Neural cell (in vitro differentiated cells): ENCODE data around the gene BTBD16. TPM values are rescaled to one million over a fixed set of nuclear protein-coding genes. Genes with fewer than 3 reads are reported as not detected.

ENCODE experiments used
- H2AFZ ChIP-seq: fragments of 200-600, 300-800 bp; sonication (generic), shearing (Covaris generic); 2 replicates; pipeline ENCODE4 v1.6.0; 2014; ENCODE audit warnings: low read depth, mild to moderate bottlenecking, antibody characterized with exemption, low read length, moderate library complexity
- H3F3A ChIP-seq: fragments of 200-600 bp; shearing (Covaris generic); 2 replicates; pipeline ENCODE4 v1.6.1; 2016; ENCODE audit warnings: mild to moderate bottlenecking, moderate library complexity, mixed read lengths, antibody characterized with exemption, low read length; ENCODE audit not compliant: insufficient read depth, poor library complexity, severe bottlenecking
- H3K27ac ChIP-seq: fragments of 200-600, 300-800 bp; sonication (generic), shearing (Covaris generic); 2 replicates; pipeline ENCODE4 v1.5.1; 2014; ENCODE audit warnings: mild to moderate bottlenecking, low read length, moderate library complexity
- H3K27me3 ChIP-seq: fragments of 300-800, 200-600 bp; sonication (generic), shearing (Covaris generic); 2 replicates; pipeline ENCODE4 v1.6.0; 2014; ENCODE audit warnings: mild to moderate bottlenecking, low read depth, low read length, moderate library complexity; ENCODE audit not compliant: insufficient read depth
- H3K36me3 ChIP-seq: fragments of 300-800, 200-600 bp; sonication (generic), shearing (Covaris generic); 2 replicates; pipeline ENCODE4 v1.5.1; 2014; ENCODE audit warnings: mild to moderate bottlenecking, antibody characterized with exemption, low read length, moderate library complexity; ENCODE audit not compliant: insufficient read depth
- H3K4me2 ChIP-seq: fragments of 300-800, 200-600 bp; sonication (generic), shearing (Covaris generic); 2 replicates; pipeline ENCODE4 v1.6.0; 2014; ENCODE audit warnings: mild to moderate bottlenecking, low read length
- H3K4me3 ChIP-seq: fragments of 300-800, 200-600 bp; sonication (generic), shearing (Covaris generic); 2 replicates; pipeline ENCODE4 v1.5.1; 2014; ENCODE audit warnings: mild to moderate bottlenecking, low read length, moderate library complexity
- H3K79me2 ChIP-seq: fragments of 200-600 bp; shearing (Covaris generic); replicated peaks from 2 replicates; pipeline ENCODE4 v1.6.0; 2014; ENCODE audit warnings: mild to moderate bottlenecking, low read length, moderate library complexity; ENCODE audit not compliant: insufficient read depth
- H3K9ac ChIP-seq: fragments of 300-800, 200-600 bp; sonication (generic), shearing (Covaris generic); 2 replicates; pipeline ENCODE4 v1.6.1; 2016; ENCODE audit warnings: mild to moderate bottlenecking, low read length, mixed read lengths
- H3K9me2 ChIP-seq: fragments of 200-600 bp; shearing (Covaris generic); 2 replicates; pipeline ENCODE4 v1.6.1; 2016; ENCODE audit warnings: mild to moderate bottlenecking, low read length, mixed read lengths; ENCODE audit not compliant: insufficient read depth
- H3K9me3 ChIP-seq: fragments of 200-600, 300-800 bp; sonication (generic), shearing (Covaris generic); 2 replicates; pipeline ENCODE4 v1.6.1; 2016; ENCODE audit warnings: mild to moderate bottlenecking, mixed run types, low read length, moderate library complexity, mixed read lengths
- H4K20me1 ChIP-seq: fragments of 200-600 bp; shearing (Covaris generic); 2 replicates; pipeline ENCODE4 v1.6.1; 2016; ENCODE audit warnings: mild to moderate bottlenecking, mixed run types; ENCODE audit not compliant: insufficient read depth
- EP300 ChIP-seq: fragments of 450-650 bp; conservative IDR thresholded peaks from 2 replicates; pipeline ENCODE4 v1.6.1; 2014; ENCODE audit warnings: antibody characterized with exemption, mild to moderate bottlenecking, moderate library complexity; ENCODE audit not compliant: poor library complexity, severe bottlenecking
- POLR2AphosphoS5 ChIP-seq: IDR thresholded peaks from 2 replicates; pipeline ENCODE4 v1.6.1; 2012
- RAD21 ChIP-seq: fragments of 450-650 bp; conservative IDR thresholded peaks from 2 replicates; pipeline ENCODE4 v1.6.1; 2014; ENCODE audit warnings: antibody characterized with exemption, mild to moderate bottlenecking, moderate library complexity
- SMC3 ChIP-seq: fragments of 450-650 bp; conservative IDR thresholded peaks from 2 replicates; pipeline ENCODE4 v1.6.1; 2014; ENCODE audit warnings: antibody characterized with exemption, mild to moderate bottlenecking, moderate library complexity; ENCODE audit not compliant: poor library complexity
- TAF1 ChIP-seq: IDR thresholded peaks from 2 replicates; pipeline ENCODE4 v1.6.1; 2012; ENCODE audit warnings: low read depth
- polyA plus RNA-seq: library from polyadenylated mRNA; depleted of rRNA; stranded (reverse); fragments of >200 nt; gene quantifications from 2 replicates; pipeline ENCODE4 v1.2.3, GENCODE V29; 2014
- TF ChIP-seq, protein P1 (sequence below): IDR thresholded peaks from 2 replicates; pipeline ENCODE4 v1.6.1; 2012; ENCODE audit warnings: borderline replicate concordance
- TF ChIP-seq, protein P2 (sequence below): fragments of 450-650 bp; IDR thresholded peaks from 2 replicates; pipeline ENCODE4 v1.5.1; 2014; ENCODE audit warnings: antibody characterized with exemption, mild to moderate bottlenecking, moderate library complexity; ENCODE audit not compliant: poor library complexity, severe bottlenecking

Gene BTBD16
- polyA plus RNA-seq, 1 donor from 2014 or later: not detected

- H2AFZ ChIP-seq: no peak overlapping the region
- H3K79me2 ChIP-seq: no peaks in the 10 kb centered on the region
- H3F3A ChIP-seq: no peaks in the 10 kb centered on the region
- H3K9me3 ChIP-seq: no peaks in the 10 kb centered on the region
- H4K20me1 ChIP-seq: no peaks in the 10 kb centered on the region
- H3K27ac ChIP-seq: no peak overlapping the region
- peaks cover 12% of the 10 kb centered on the region for H3K36me3 ChIP-seq
- no peaks in the 10 kb centered on the region for H3K27me3 ChIP-seq
- no peak overlapping the region for H3K4me2 ChIP-seq
- no peak overlapping the region for H3K9ac ChIP-seq
- TF ChIP-seq RAD21: no peak
- no peak for TF ChIP-seq SMC3
- no peak overlapping the region for H3K4me3 ChIP-seq
- no peaks in the 10 kb centered on the region for H3K9me2 ChIP-seq
Measured at GRCh38 chr10:122225330-122225729, 45.8 kb upstream of the BTBD16 start.

GRCh38 chr10:122227754-122228153 is 43.3 kb upstream of the BTBD16 start:
- Histone ChIP-seq H3K36me3 (peaks cover 6% of the 10 kb centered on the region), H4K20me1 (no peaks in the 10 kb centered on the region)

GRCh38 chr10:122229666-122230065 is 41.4 kb upstream of the BTBD16 start:
- no peak overlapping the region for H3K4me2 ChIP-seq
- H4K20me1 ChIP-seq: no peaks in the 10 kb centered on the region
- no peak overlapping the region for H3K9ac ChIP-seq
- no peaks in the 10 kb centered on the region for H3K9me3 ChIP-seq
- H3K9me2 ChIP-seq: no peaks in the 10 kb centered on the region
- H3K36me3 ChIP-seq: peaks cover 6% of the 10 kb centered on the region
- no peak overlapping the region for H3K4me3 ChIP-seq
- no peaks in the 10 kb centered on the region for H3K27me3 ChIP-seq
- no peaks in the 10 kb centered on the region for H3K79me2 ChIP-seq
- no peak overlapping the region for H3K27ac ChIP-seq
- no peaks in the 10 kb centered on the region for H3F3A ChIP-seq
- no peak overlapping the region for H2AFZ ChIP-seq
- TF ChIP-seq EP300 (no peak), POLR2AphosphoS5 (no peak), TAF1 (no peak), SMC3 (no peak)
- TF ChIP-seq, protein P1, sequence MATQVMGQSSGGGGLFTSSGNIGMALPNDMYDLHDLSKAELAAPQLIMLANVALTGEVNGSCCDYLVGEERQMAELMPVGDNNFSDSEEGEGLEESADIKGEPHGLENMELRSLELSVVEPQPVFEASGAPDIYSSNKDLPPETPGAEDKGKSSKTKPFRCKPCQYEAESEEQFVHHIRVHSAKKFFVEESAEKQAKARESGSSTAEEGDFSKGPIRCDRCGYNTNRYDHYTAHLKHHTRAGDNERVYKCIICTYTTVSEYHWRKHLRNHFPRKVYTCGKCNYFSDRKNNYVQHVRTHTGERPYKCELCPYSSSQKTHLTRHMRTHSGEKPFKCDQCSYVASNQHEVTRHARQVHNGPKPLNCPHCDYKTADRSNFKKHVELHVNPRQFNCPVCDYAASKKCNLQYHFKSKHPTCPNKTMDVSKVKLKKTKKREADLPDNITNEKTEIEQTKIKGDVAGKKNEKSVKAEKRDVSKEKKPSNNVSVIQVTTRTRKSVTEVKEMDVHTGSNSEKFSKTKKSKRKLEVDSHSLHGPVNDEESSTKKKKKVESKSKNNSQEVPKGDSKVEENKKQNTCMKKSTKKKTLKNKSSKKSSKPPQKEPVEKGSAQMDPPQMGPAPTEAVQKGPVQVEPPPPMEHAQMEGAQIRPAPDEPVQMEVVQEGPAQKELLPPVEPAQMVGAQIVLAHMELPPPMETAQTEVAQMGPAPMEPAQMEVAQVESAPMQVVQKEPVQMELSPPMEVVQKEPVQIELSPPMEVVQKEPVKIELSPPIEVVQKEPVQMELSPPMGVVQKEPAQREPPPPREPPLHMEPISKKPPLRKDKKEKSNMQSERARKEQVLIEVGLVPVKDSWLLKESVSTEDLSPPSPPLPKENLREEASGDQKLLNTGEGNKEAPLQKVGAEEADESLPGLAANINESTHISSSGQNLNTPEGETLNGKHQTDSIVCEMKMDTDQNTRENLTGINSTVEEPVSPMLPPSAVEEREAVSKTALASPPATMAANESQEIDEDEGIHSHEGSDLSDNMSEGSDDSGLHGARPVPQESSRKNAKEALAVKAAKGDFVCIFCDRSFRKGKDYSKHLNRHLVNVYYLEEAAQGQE: no peak
- TF ChIP-seq, protein P2, sequence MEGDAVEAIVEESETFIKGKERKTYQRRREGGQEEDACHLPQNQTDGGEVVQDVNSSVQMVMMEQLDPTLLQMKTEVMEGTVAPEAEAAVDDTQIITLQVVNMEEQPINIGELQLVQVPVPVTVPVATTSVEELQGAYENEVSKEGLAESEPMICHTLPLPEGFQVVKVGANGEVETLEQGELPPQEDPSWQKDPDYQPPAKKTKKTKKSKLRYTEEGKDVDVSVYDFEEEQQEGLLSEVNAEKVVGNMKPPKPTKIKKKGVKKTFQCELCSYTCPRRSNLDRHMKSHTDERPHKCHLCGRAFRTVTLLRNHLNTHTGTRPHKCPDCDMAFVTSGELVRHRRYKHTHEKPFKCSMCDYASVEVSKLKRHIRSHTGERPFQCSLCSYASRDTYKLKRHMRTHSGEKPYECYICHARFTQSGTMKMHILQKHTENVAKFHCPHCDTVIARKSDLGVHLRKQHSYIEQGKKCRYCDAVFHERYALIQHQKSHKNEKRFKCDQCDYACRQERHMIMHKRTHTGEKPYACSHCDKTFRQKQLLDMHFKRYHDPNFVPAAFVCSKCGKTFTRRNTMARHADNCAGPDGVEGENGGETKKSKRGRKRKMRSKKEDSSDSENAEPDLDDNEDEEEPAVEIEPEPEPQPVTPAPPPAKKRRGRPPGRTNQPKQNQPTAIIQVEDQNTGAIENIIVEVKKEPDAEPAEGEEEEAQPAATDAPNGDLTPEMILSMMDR: no peak

More at GRCh38 chr10:122227754-122228153, 43.3 kb upstream of the BTBD16 start:
- no peaks in the 10 kb centered on the region for H3K79me2 ChIP-seq
- H3K9me2 ChIP-seq: no peaks in the 10 kb centered on the region
- no peaks in the 10 kb centered on the region for H3K27me3 ChIP-seq
- no peak overlapping the region for H3K4me2 ChIP-seq
- no peak overlapping the region for H3K27ac ChIP-seq
- no peak overlapping the region for H2AFZ ChIP-seq
- no peaks in the 10 kb centered on the region for H3K9me3 ChIP-seq
- no peak overlapping the region for H3K4me3 ChIP-seq
- no peak overlapping the region for H3K9ac ChIP-seq
- TF ChIP-seq, protein P1: no peak
- TF ChIP-seq EP300 (no peak), SMC3 (no peak)
- TF ChIP-seq, protein P2: no peak
- no peaks in the 10 kb centered on the region for H3F3A ChIP-seq
